Ovary (tissue), 9 donors: ENCODE data around the gene CHD3. TPM values are rescaled to one million over a fixed set of nuclear protein-coding genes. Genes with fewer than 3 reads are reported as not detected.

Source experiments
- DNase-seq, 5 donors: peaks; one replicate each; pipeline ENCODE4 v3.0.0-alpha.2; 2019 to 2020
- H3K27ac ChIP-seq, 2 donors: fragments of 200-600 bp; one replicate each; pipeline versions ENCODE4 v1.5.1 to v1.8.0; 2019 to 2022
- H3K27me3 ChIP-seq: fragments of 200-600 bp; one replicate; pipeline ENCODE4 v1.8.0; 2022
- H3K36me3 ChIP-seq: fragments of 200-600 bp; sonication (generic); one replicate; pipeline ENCODE4 v1.5.1; 2019
- H3K4me1 ChIP-seq: one replicate; pipeline ENCODE4 v1.8.1; 2013; ENCODE audit warnings: mild to moderate bottlenecking, moderate library complexity; ENCODE audit not compliant: insufficient read depth
- H3K4me3 ChIP-seq: fragments of 200-600 bp; sonication (generic); one replicate; pipeline ENCODE4 v1.5.1; 2017
- H3K9me3 ChIP-seq, 2 donors: fragments of 200-600 bp in 1 of 2; sonication (generic) in 1 of 2; one replicate each; pipeline versions ENCODE4 v1.5.1 to v1.8.1; 2013 to 2019; ENCODE audit warnings: mild to moderate bottlenecking in 1 of 2, moderate library complexity in 1 of 2
- EP300 ChIP-seq: sonication (generic); formaldehyde crosslinking; IDR thresholded peaks from one replicate; pipeline ENCODE4 v1.6.1; 2017; ENCODE audit warnings: antibody characterized with exemption
- POLR2A ChIP-seq: fragments of 450-650 bp; IDR thresholded peaks from one replicate; pipeline ENCODE4 v1.6.1; 2017; ENCODE audit warnings: antibody characterized with exemption, mild to moderate bottlenecking, moderate library complexity
- whole genome bisulfite sequencing, 3 donors: extraction: QIAGEN DNeasy Blood & Tissue Kit in 1 of 3; methylation state at CpG; one replicate each; pipeline versions ENCODE4 v1.1.5 to v1.1.7; 2013 to 2017; 5-methylcytosine and 5-hydroxymethylcytosine counted together
- intact Hi-C, 4 donors: fragments of 100-400 bp; cut with DNase I; formaldehyde crosslinking; loops; one replicate each; pipeline versions ENCODE4 v1.11.0 to v1.15.1; 2022 to 2023
- polyA plus RNA-seq, 2 donors: library from polyadenylated mRNA; stranded (reverse); fragments of 200-250 nt in 1 of 2; fragments of 350-450 nt in 1 of 2; fragmentation: Illumina TruSeq in 1 of 2; extraction: RNeasy Lipid Tissue Mini Kit (QIAGEN cat#74804) in 1 of 2; gene quantifications; one replicate each; pipeline ENCODE4 v1.2.3, GENCODE V29; 2013 to 2014
- total RNA-seq, 7 donors: library from RNA; depleted of rRNA in 2 of 7; stranded (reverse); fragments of >200 nt in 2 of 7; fragmentation: NEBNext Ultra II Directional in 3 of 7; extraction: Animal tissue kit (Norgen Biotek cat#: 25700) in 3 of 7; gene quantifications; one replicate each; pipeline versions ENCODE4 v1.1.0 to v1.2.4, GENCODE V29; 2016 to 2023
- TF ChIP-seq, protein P1 (sequence below), 3 donors: fragments of 450-650 bp in 2 of 3; fragments of 200-600 bp in 1 of 3; IDR thresholded peaks; one replicate each; pipeline versions ENCODE4 v1.5.1 to v1.8.0; 2016 to 2022; ENCODE audit warnings: antibody characterized with exemption in 3 of 3, mild to moderate bottlenecking in 1 of 3
- donor health status: DM: no; HTN: no; CAD: no; lungs with moderate emphysema.
- donor health status: DM: no; HTN: no; CAD: no.
- donor health status: Bipolar disorder and iron deficiency.
- donor health status: DM: yes; HTN: yes; CAD: no.
- donor health status: DM: no; HTN: no; CAD: no.
- donor health status: DM: yes; HTN: yes; CAD: no.

CHD3 gene
- total and polyA plus RNA-seq, 9 donors = 65.7 to 145 (median 100) TPM

- Histone ChIP-seq H3K27me3 (no peaks in the 10 kb centered on the region), H3K4me3 (no peak overlapping the region), H3K9me3 (no peaks in the 10 kb centered on the region), H3K36me3 (no peaks in the 10 kb centered on the region), H3K27ac (no peak overlapping the region), H3K4me1 (peaks cover 4% of the 10 kb centered on the region)
- TF ChIP-seq EP300 = no peak
- TF ChIP-seq, protein P1, sequence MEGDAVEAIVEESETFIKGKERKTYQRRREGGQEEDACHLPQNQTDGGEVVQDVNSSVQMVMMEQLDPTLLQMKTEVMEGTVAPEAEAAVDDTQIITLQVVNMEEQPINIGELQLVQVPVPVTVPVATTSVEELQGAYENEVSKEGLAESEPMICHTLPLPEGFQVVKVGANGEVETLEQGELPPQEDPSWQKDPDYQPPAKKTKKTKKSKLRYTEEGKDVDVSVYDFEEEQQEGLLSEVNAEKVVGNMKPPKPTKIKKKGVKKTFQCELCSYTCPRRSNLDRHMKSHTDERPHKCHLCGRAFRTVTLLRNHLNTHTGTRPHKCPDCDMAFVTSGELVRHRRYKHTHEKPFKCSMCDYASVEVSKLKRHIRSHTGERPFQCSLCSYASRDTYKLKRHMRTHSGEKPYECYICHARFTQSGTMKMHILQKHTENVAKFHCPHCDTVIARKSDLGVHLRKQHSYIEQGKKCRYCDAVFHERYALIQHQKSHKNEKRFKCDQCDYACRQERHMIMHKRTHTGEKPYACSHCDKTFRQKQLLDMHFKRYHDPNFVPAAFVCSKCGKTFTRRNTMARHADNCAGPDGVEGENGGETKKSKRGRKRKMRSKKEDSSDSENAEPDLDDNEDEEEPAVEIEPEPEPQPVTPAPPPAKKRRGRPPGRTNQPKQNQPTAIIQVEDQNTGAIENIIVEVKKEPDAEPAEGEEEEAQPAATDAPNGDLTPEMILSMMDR (IDR thresholded peaks at IDR 0.05) = peak in 2 of 3 donors; percentile 42 to 61
- peak in 1 of 5 donors; percentile 37 for DNase-seq
- intact Hi-C loops = loop anchor here in 3 of 4 donors (5.0 kb wide), 1 partner anchor 74 kb away; no protein-coding TSS in a partner anchor
- 51 to 55% (median 52%) methylated on average over 3 of the region's 3 CpGs for WGBS, 3 donors
These were observed 24.4 kb downstream of the CHD3 start for GRCh38 chr17:7912927-7913524.

DNA sequence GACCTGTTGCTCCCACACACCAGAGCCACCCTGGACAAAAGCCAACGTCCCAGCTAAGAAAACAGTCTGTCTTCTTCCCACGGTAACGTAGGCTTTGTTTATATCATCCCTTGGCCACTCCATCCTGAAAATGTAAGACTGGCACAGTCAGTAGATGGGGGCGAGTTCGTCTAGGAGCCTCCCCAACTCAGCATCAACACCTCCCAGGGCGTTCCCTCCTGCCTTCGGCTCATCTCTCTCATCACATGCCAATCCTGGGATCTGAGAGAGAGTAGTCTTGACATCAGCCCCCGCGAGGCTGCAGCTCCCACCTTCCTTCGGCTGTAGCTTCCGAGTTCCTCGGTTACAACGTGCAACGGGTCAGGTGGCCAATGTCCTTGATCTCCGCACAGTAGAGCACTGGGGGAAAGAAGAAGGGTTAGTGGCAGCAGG lies 26.6 kb downstream of the CHD3 start:
- peak in 3 of 5 donors; percentile 47 to 67 (median 66) for DNase-seq
- WGBS, 3 donors = 1% methylated on average over 15 of the region's 15 CpGs
- intact Hi-C loops = no loop called here

GRCh38 chr17:7915611-7916384 lies 27.2 kb downstream of the CHD3 start, which contains the start of gene RNF227:
RNF227 (minus strand) TSS chr17:7916289; CDS start chr17:7916195, 94 bp downstream.
- peak; percentile 94 to 97 (median 96) for DNase-seq
- Histone ChIP-seq H3K4me3 (peak within 1 kb of the TSS; percentile 56), H3K36me3 (no peaks in the 10 kb centered on the region), H3K4me1 (peaks cover 4% of the 10 kb centered on the region), H3K9me3 (no peaks in the 10 kb centered on the region), H3K27ac (peak within 1 kb of the TSS; percentile 97 to 98), H3K27me3 (no peaks in the 10 kb centered on the region)
- TF ChIP-seq, protein P1 (IDR thresholded peaks at IDR 0.05) = peak in 2 of 3 donors; percentile 6 to 19
- no peak for TF ChIP-seq EP300
- TF ChIP-seq POLR2A = peak; percentile 58
- WGBS, 3 donors = 0% methylated on average over 58 to 100 of the region's 100 CpGs
- intact Hi-C loops = loop anchor here in 1 of 4 donors (2.0 kb wide), 1 partner anchor 15 kb away; the partner anchor contains the start of gene TRAPPC1

More for the DNA sequence above, 26.6 kb downstream of the CHD3 start:
- Histone ChIP-seq H3K36me3 (no peaks in the 10 kb centered on the region), H3K27me3 (no peaks in the 10 kb centered on the region), H3K27ac (peak overlapping the region; percentile 97 to 98), H3K4me3 (peak overlapping the region; percentile 56), H3K9me3 (no peaks in the 10 kb centered on the region), H3K4me1 (peaks cover 4% of the 10 kb centered on the region)
- TF ChIP-seq POLR2A = no peak
- TF ChIP-seq, protein P1 (IDR thresholded peaks at IDR 0.05) = no peak
- no peak for TF ChIP-seq EP300

- H3K36me3 ChIP-seq = no peaks in the 10 kb centered on the region
- peak overlapping the region; percentile 97 to 98 for H3K27ac ChIP-seq
- H3K9me3 ChIP-seq = no peaks in the 10 kb centered on the region
- intact Hi-C loops = loop anchor here in 1 of 4 donors (2.0 kb wide), 1 partner anchor 14 kb away; the partner anchor contains the start of gene TRAPPC1
- H3K4me3 ChIP-seq = peak overlapping the region; percentile 56
- peaks cover 4% of the 10 kb centered on the region for H3K4me1 ChIP-seq
- WGBS, 3 donors = 29 to 37% (median 31%) methylated on average over 12 to 15 of the region's 15 CpGs
- TF ChIP-seq EP300 (no peak), POLR2A (no peak)
- TF ChIP-seq, protein P1 (IDR thresholded peaks at IDR 0.05) = no peak
- no peak for DNase-seq
- no peaks in the 10 kb centered on the region for H3K27me3 ChIP-seq
These were observed 27.7 kb downstream of the CHD3 start for GRCh38 chr17:7916385-7916682.
